Measurements from ENCODE around the gene SMIM23. TPM values are rescaled to one million over a fixed set of nuclear protein-coding genes. Genes with fewer than 3 reads are reported as not detected.

Gene SMIM23
- total RNA-seq, 1 experiment from 2014 or later = not detected

GRCh38 chr5:171839112-171839511 lies 53.5 kb downstream of the SMIM23 start:
- Mint-ChIP-seq H3K4me3 (no peak overlapping the region), H3K9me3 (no peaks in the 10 kb centered on the region; the same call in 1 of the 2 replicates), H3K27ac (no peak overlapping the region)
- TF ChIP-seq ZNF532 (CRISPR knock-in tag; IDR thresholded peaks at IDR 0.05; ENCODE audit: borderline replicate concordance) = no peak
- TF ChIP-seq EMX1 (CRISPR knock-in tag; IDR thresholded peaks at IDR 0.05) = no peak
- TF ChIP-seq ATF3 (CRISPR knock-in tag; conservative IDR thresholded peaks at IDR 0.05) = no peak
- no peak for TF ChIP-seq E2F1 (CRISPR knock-in tag; IDR thresholded peaks at IDR 0.05)
- no peak for TF ChIP-seq ARID4B (CRISPR knock-in tag; IDR thresholded peaks at IDR 0.05; ENCODE audit: borderline replicate concordance)
- no peak for TF ChIP-seq PRDM15 (CRISPR knock-in tag; IDR thresholded peaks at IDR 0.05)
- TF ChIP-seq NR3C1 (CRISPR knock-in tag; conservative IDR thresholded peaks at IDR 0.05; ENCODE audit: low read depth) = no peak
- no peak for TF ChIP-seq OVOL2 (CRISPR knock-in tag; IDR thresholded peaks at IDR 0.05; ENCODE audit: borderline replicate concordance)
- TF ChIP-seq ETV6 (CRISPR knock-in tag; IDR thresholded peaks at IDR 0.05) = no peak
- TF ChIP-seq CTCF (IDR thresholded peaks at IDR 0.05) = no peak
- TF ChIP-seq ZSCAN18 (CRISPR knock-in tag; IDR thresholded peaks at IDR 0.05) = no peak
- TF ChIP-seq ZMAT4 (CRISPR knock-in tag; IDR thresholded peaks at IDR 0.05) = no peak
- no peak for TF ChIP-seq CBFB (CRISPR knock-in tag; IDR thresholded peaks at IDR 0.05; ENCODE audit: low read depth)
- TF ChIP-seq TP53 (CRISPR knock-in tag; IDR thresholded peaks at IDR 0.05) = no peak
- TF ChIP-seq CREM (CRISPR knock-in tag; IDR thresholded peaks at IDR 0.05) = no peak
- no peak for TF ChIP-seq HMGXB4 (CRISPR knock-in tag; IDR thresholded peaks at IDR 0.05)
- TF ChIP-seq MAX (CRISPR knock-in tag; IDR thresholded peaks at IDR 0.05) = no peak

More at GRCh38 chr5:171839112-171839511, 53.5 kb downstream of the SMIM23 start:
- ATAC-seq (no peak), DNase-seq (ENCODE audit: low spot score) (no peak)
- H3K4me1 Mint-ChIP-seq = peaks cover 8% of the 10 kb centered on the region
- H3K27me3 Mint-ChIP-seq (ENCODE audit: low read depth) = peaks cover 3% of the 10 kb centered on the region; the same call in 1 of the 2 replicates
- ChIA-PET POLR2A (no interaction called here), CTCF (interaction anchor here (1.0 to 1.5 kb wide), 2 partner anchors 19 to 354 kb away, joined by 3 read pairs; no protein-coding TSS in a partner anchor)
- no peaks in the 10 kb centered on the region for H3K36me3 Mint-ChIP-seq
